Large intestine (tissue), 1 donor: ENCODE results near the gene MFAP2. TPM values are rescaled to one million over a fixed set of nuclear protein-coding genes. Genes with fewer than 3 reads are reported as not detected.

Experiments
- polyA plus RNA-seq: library from polyadenylated mRNA; unstranded; fragments of 120-200 nt; gene quantifications from one replicate; pipeline ENCODE4 v1.2.1, GENCODE V29; 2013

The MFAP2 gene
- polyA plus RNA-seq, 1 donor, result 121 TPM

Other genes starting within 250 kb of the MFAP2 start
- gene RNU1-4, start 240.1 kb downstream of the MFAP2 start, polyA plus RNA-seq, result 3.2 TPM
- gene RNU1-2, start 84.6 kb downstream of the MFAP2 start, polyA plus RNA-seq, result 3.2 TPM
- 24.8 TPM for gene CROCC, start 58.7 kb downstream of the MFAP2 start, polyA plus RNA-seq
- gene ATP13A2, start 31.3 kb upstream of the MFAP2 start, polyA plus RNA-seq, result 20.6 TPM
- gene SDHB, start 73.4 kb upstream of the MFAP2 start, polyA plus RNA-seq, result 122 TPM
- 19.3 TPM for gene PADI2, start 138.8 kb upstream of the MFAP2 start, polyA plus RNA-seq
- not detected for gene PADI1, start 224.5 kb upstream of the MFAP2 start, polyA plus RNA-seq